MCF 10A (cell line): Measurements from ENCODE around the gene ANKRD18B. TPM values are rescaled to one million over a fixed set of nuclear protein-coding genes. Genes with fewer than 3 reads are reported as not detected.
"Not testable (repeated sequence)": the region's sequence is repeated elsewhere in the genome, so short reads cannot be mapped to it uniquely, and the experiment has no call there.

Experiments
- Bru-seq: library from RNA; stranded (reverse); fragments of 400-500 nt; gene quantifications from one replicate; lab custom pipeline; 2021; lab: Mats Ljungman, UMichigan
- BruChase-seq, 2 experiments: library from RNA; stranded (reverse); fragments of 400-500 nt; gene quantifications; one replicate each; lab custom pipeline; 2021; lab: Mats Ljungman, UMichigan
- BruUV-seq: library from RNA; stranded (reverse); fragments of 400-500 nt; replicated peaks from 2 replicates; lab custom pipeline; 2021; lab: Mats Ljungman, UMichigan
- CTCF ChIA-PET: fragments of 300-600 bp; sonication (Branson Sonifier 250); formaldehyde crosslinking; extraction: SDS; loops from one replicate; lab custom pipeline; 2021; ENCODE audit warnings: antibody characterized with exemption, inconsistent platforms; lab: Yijun Ruan, JAX
- POLR2A ChIA-PET: fragments of 300-600, 350-650 bp; sonication (Branson Sonifier 250); formaldehyde crosslinking; extraction: SDS; loops from one replicate; lab custom pipeline; 2020; ENCODE audit warnings: antibody characterized with exemption, inconsistent platforms; lab: Yijun Ruan, JAX
- DNase-seq: peaks from one replicate; pipeline ENCODE4 v3.0.0-alpha.2; 2018; ENCODE audit not compliant: unreplicated experiment
- H3K27ac Mint-ChIP-seq: one replicate; pipeline ENCODE4 v1.8.0; 2022; ENCODE audit warnings: mild to moderate bottlenecking, low read depth, mixed read lengths; ENCODE audit not compliant: unreplicated experiment
- H3K27me3 Mint-ChIP-seq: one replicate; pipeline ENCODE4 v1.8.0; 2022; ENCODE audit warnings: mixed read lengths; ENCODE audit not compliant: insufficient read depth, unreplicated experiment
- H3K36me3 Mint-ChIP-seq: one replicate; pipeline ENCODE4 v1.8.0; 2022; ENCODE audit warnings: mild to moderate bottlenecking, moderate library complexity, mixed read lengths; ENCODE audit not compliant: insufficient read depth, unreplicated experiment
- H3K4me1 Mint-ChIP-seq: one replicate; pipeline ENCODE4 v1.8.0; 2022; ENCODE audit warnings: mixed read lengths; ENCODE audit not compliant: insufficient read depth, unreplicated experiment
- H3K4me3 Mint-ChIP-seq: one replicate; pipeline ENCODE4 v1.8.0; 2022; ENCODE audit warnings: mild to moderate bottlenecking, moderate library complexity, mixed read lengths; ENCODE audit not compliant: unreplicated experiment
- H3K9me3 Mint-ChIP-seq: one replicate; pipeline ENCODE4 v1.8.0; 2022; ENCODE audit warnings: mixed read lengths; ENCODE audit not compliant: unreplicated experiment
- intact Hi-C: fragments of 100-400 bp; cut with micrococcal nuclease; formaldehyde crosslinking; loops from 2 replicates; pipeline ENCODE4 v1.14.1; 2022
- long read RNA-seq: library from polyadenylated mRNA; stranded (forward); transcript quantifications from one replicate; pipeline ENCODE4 v2.0.0, GENCODE V29; 2022
- total RNA-seq: library from RNA; stranded (reverse); gene quantifications from 2 replicates; pipeline ENCODE4 v1.2.3, GENCODE V29; 2022
- TF ChIP-seq, protein P1 (sequence below): fragments of 200-600 bp; IDR thresholded peaks from one replicate; pipeline ENCODE4 v1.8.0; 2022; ENCODE audit warnings: antibody characterized with exemption, mild to moderate bottlenecking; ENCODE audit not compliant: unreplicated experiment

Gene ANKRD18B
- total RNA-seq (12.5 and 13.0 TPM in 2 replicates), Bru-seq, nascent RNA (percentile 48 among the genes with signal in this experiment), BruChase-seq, experiment 1, labeled RNA remaining after a 6-hour chase (percentile 50 among the genes with signal in this experiment), BruChase-seq, experiment 2, labeled RNA remaining after a 2-hour chase (percentile 48 among the genes with signal in this experiment)
- long read RNA-seq, partial matches to known transcripts, result 0 of 3 reads
- long read RNA-seq, other reads (novel, unspliced or antisense), result 3 of 3 reads

DNA sequence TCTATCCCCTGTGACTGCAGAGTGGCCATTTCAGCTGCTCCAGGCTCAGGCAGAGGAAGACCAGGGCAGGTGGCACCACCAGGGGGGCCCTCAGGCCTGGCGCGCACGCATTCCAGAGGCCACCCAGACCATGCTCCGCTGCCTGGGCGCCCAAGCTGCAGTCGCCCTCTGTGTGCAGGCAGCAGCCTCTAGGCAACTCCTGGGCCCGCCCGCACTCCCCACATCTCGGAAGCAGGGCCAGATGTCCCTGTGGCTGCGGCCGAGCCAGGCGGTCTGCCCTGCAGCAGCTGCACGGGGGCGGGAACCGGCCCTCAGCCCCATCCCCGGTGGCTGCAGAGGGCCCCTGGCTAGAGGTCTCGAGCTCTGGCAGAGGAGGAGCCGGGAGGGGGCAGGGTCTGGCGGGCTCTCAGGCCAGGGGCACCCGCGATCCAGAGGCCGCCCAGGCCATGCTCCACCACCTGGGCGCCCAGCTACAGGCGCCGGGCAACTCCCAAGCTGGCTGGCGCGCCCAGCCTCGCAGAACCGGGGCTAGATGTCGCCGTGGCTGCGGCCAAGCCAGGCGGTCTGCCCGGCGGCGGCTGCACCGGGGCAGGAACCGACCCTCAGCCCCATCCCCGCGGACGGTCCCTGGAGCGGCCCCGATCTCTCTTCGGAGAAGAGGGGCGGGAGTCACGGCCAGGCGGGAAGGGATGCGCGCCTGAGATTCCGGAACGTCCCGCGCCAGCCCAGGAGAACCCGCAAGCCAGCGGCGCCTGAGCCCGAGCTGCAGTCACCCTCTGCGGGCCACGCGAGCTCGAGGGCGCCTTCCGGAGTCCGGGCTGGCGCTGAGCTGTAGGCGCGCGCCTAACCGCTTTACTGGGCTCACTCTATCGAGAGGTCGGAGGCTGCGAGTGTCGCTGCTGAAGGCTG is at the start of gene ANKRD18B:
Gene ANKRD18B, plus strand, starts transcription at position 855 of the 909 bp plus-strand sequence. CDS start 239 bp downstream, outside the sequence.
- H3K27me3 Mint-ChIP-seq, BruUV-seq, H3K9me3 Mint-ChIP-seq, H3K36me3 Mint-ChIP-seq, H3K4me1 Mint-ChIP-seq: not testable (repeated sequence)
- DNase-seq, result peak; percentile 77
- POLR2A ChIA-PET, result interaction anchor here (0.6 to 3.3 kb wide), 10 partner anchors 11 to 1151 kb away, joined by 3 to 19 read pairs (median 3); partner anchors contain the start of gene NOL6
- TF ChIP-seq, protein P1, sequence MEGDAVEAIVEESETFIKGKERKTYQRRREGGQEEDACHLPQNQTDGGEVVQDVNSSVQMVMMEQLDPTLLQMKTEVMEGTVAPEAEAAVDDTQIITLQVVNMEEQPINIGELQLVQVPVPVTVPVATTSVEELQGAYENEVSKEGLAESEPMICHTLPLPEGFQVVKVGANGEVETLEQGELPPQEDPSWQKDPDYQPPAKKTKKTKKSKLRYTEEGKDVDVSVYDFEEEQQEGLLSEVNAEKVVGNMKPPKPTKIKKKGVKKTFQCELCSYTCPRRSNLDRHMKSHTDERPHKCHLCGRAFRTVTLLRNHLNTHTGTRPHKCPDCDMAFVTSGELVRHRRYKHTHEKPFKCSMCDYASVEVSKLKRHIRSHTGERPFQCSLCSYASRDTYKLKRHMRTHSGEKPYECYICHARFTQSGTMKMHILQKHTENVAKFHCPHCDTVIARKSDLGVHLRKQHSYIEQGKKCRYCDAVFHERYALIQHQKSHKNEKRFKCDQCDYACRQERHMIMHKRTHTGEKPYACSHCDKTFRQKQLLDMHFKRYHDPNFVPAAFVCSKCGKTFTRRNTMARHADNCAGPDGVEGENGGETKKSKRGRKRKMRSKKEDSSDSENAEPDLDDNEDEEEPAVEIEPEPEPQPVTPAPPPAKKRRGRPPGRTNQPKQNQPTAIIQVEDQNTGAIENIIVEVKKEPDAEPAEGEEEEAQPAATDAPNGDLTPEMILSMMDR, result peak; percentile 32
- Mint-ChIP-seq H3K4me3 (peak within 1 kb of the TSS; percentile 96), H3K27ac (peak within 1 kb of the TSS; percentile 76)
- intact Hi-C loops, result loop anchor here (2.0 to 5.0 kb wide), 2 partner anchors 51 to 199 kb away; partner anchors contain the start of gene NOL6
- CTCF ChIA-PET, result interaction anchor here (0.6 to 1.4 kb wide), 7 partner anchors 43 to 205 kb away, joined by 3 to 9 read pairs (median 3); partner anchors contain the start of gene NOL6

DNA sequence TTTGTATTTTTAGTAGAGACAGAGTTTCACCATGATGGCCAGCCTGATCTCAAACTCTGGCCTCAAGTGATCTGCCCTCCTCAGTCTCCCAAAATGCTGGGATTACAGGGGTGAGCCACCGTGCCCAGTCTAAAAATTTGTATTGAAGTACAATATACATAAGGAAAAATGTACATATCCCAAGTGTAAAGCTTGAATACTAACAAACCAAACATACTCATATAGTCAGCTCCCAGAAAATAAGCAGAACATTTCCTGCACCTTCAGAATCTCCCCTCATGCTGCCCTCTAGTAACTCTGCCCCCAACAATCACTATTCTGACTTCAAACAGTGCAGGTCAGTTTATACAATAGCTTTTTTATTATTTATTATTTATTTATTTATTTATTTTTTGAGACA is 48.7 kb upstream of the ANKRD18B start:
- peaks cover 22% of the 10 kb centered on the region for H3K36me3 Mint-ChIP-seq
- H3K27me3 Mint-ChIP-seq, result no peaks in the 10 kb centered on the region
- CTCF ChIA-PET, result interaction anchor here (0.6 to 2.5 kb wide), 6 partner anchors 8 to 436 kb away, joined by 3 to 10 read pairs (median 4); no protein-coding TSS in a partner anchor
- POLR2A ChIA-PET, result interaction anchor here (0.7 to 2.0 kb wide), 5 partner anchors 14 to 303 kb away, joined by 3 to 15 read pairs (median 4); no protein-coding TSS in a partner anchor
- peaks cover 10% of the 10 kb centered on the region for H3K4me1 Mint-ChIP-seq
- no peak overlapping the region for H3K27ac Mint-ChIP-seq
- intact Hi-C loops, result no loop called here
- TF ChIP-seq, protein P1, result no peak
- H3K4me3 Mint-ChIP-seq, result no peak overlapping the region
- H3K9me3 Mint-ChIP-seq, result no peaks in the 10 kb centered on the region
- BruUV-seq, result no TSS peak
- no peak for DNase-seq

DNA sequence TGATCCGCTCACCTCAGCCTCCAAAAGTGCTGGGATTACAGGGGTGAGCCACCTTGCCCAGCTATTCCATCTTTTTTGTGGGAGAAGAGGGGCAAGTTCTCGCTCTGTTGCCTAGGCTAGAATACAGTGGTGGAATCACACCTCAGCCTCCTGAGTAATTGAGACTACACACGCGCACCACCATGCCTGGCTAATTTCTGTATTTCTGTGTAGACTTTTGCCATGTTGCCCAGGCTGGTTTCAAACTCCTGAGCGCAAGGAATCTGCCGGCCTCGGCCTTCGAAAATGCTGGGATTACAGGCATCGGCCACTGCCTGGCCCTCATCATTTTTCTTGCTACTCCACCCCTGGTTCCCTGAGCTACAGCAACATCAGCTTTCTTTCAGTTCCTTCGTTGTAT is 47.5 kb upstream of the ANKRD18B start:
- Mint-ChIP-seq H3K9me3 (no peaks in the 10 kb centered on the region), H3K27ac (no peak overlapping the region), H3K27me3 (no peaks in the 10 kb centered on the region), H3K36me3 (peaks cover 11% of the 10 kb centered on the region), H3K4me3 (no peak overlapping the region), H3K4me1 (peaks cover 7% of the 10 kb centered on the region)
- no peak for DNase-seq
- POLR2A ChIA-PET, result no interaction called here
- TF ChIP-seq, protein P1, result no peak
- intact Hi-C loops, result no loop called here
- CTCF ChIA-PET, result interaction anchor here (1.1 to 2.5 kb wide), 6 partner anchors 10 to 60 kb away, joined by 3 to 10 read pairs (median 4); no protein-coding TSS in a partner anchor
- BruUV-seq, result no TSS peak
